Right cardiac atrium (tissue), 5 donors: ENCODE data around the gene KCNK15. TPM values are rescaled to one million over a fixed set of nuclear protein-coding genes. Genes with fewer than 3 reads are reported as not detected.
"Not testable (repeated sequence)": the region's sequence is repeated elsewhere in the genome, so short reads cannot be mapped to it uniquely, and the experiment has no call there.

Source experiments
- ATAC-seq, 2 donors: fragments of 200-7000 bp; cut with Tn5 transposase; one replicate each; pipeline versions ENCODE4 v1.8.0 to v1.9.1; 2020; ENCODE audit warnings: moderate library complexity in 2 of 2, mild to moderate bottlenecking in 1 of 2
- DNase-seq, 3 donors: peaks; one replicate each; pipeline ENCODE4 v3.0.0-alpha.2; 2020
- H3K27ac ChIP-seq: one replicate; pipeline ENCODE4 v1.5.1; 2013; ENCODE audit warnings: mild to moderate bottlenecking, low read length, control low read depth, moderate library complexity
- H3K27me3 ChIP-seq: one replicate; pipeline ENCODE4 v1.6.1; 2013; ENCODE audit not compliant: control insufficient read depth, insufficient read depth
- H3K4me1 ChIP-seq: one replicate; pipeline ENCODE4 v1.6.1; 2013; ENCODE audit warnings: low read length; ENCODE audit not compliant: control insufficient read depth, insufficient read depth
- H3K4me3 ChIP-seq: one replicate; pipeline ENCODE4 v1.5.1; 2013; ENCODE audit warnings: low read length, control low read depth
- H3K9me3 ChIP-seq: one replicate; pipeline ENCODE4 v1.6.1; 2013; ENCODE audit warnings: low read length; ENCODE audit not compliant: control insufficient read depth
- WGBS: extraction: QIAGEN DNeasy Blood & Tissue Kit; methylation state at CpG from one replicate; pipeline ENCODE4 v1.1.7; 2013; 5-methylcytosine and 5-hydroxymethylcytosine counted together
- intact Hi-C, 4 donors: fragments of 100-400 bp; cut with DNase I; formaldehyde crosslinking; loops; one replicate each; pipeline versions ENCODE4 v1.11.0 to v1.14.0; 2022 to 2023
- polyA plus RNA-seq: library from polyadenylated mRNA; stranded (reverse); fragments of 200-250 nt; gene quantifications from one replicate; pipeline ENCODE4 v1.2.3, GENCODE V29; 2013
- total RNA-seq, 4 donors: library from RNA; stranded (reverse); fragmentation: NEBNext Ultra II Directional; extraction: Animal tissue kit (Norgen Biotek cat#: 25700); gene quantifications; one replicate each; pipeline ENCODE4 v1.2.1, GENCODE V29; 2021
- donor health status: healthy with polysubstance abuse.
- donor health status: DM: no; HTN: yes; CAD: no.
- donor health status: DM: no; HTN: no; CAD: no.
- donor health status: DM: no; HTN: yes; CAD: no; lungs with severe emphysema.
- donor health status: DM: yes; HTN: yes; CAD: no.

KCNK15 gene
- total and polyA plus RNA-seq, 5 donors: 0.65 to 1.3 (median 1.0) TPM

- H3K4me3 ChIP-seq: no peak overlapping the region
- intact Hi-C loops: no loop called here
- peaks cover 5% of the 10 kb centered on the region for H3K4me1 ChIP-seq
- ATAC-seq (no peak), DNase-seq (no peak)
- no peaks in the 10 kb centered on the region for H3K27me3 ChIP-seq
- H3K9me3 ChIP-seq: no peaks in the 10 kb centered on the region
- WGBS: 91% methylated on average over 1 of the region's 1 CpG
- no peak overlapping the region for H3K27ac ChIP-seq
Observed at GRCh38 chr20:44759595-44759994, 13.9 kb downstream of the KCNK15 start.

- H3K27me3 ChIP-seq: no peaks in the 10 kb centered on the region
Observed at GRCh38 chr20:44761423-44761822, 15.8 kb downstream of the KCNK15 start.

GRCh38 chr20:44762466-44763140 is 16.9 kb downstream of the KCNK15 start:
- Histone ChIP-seq H3K27ac (peak overlapping the region; percentile 89), H3K4me3 (no peak overlapping the region), H3K4me1 (peaks cover 5% of the 10 kb centered on the region), H3K27me3 (no peaks in the 10 kb centered on the region), H3K9me3 (no peaks in the 10 kb centered on the region)
- DNase-seq (no peak), ATAC-seq (peak; percentile 69 to 87)
- 45% methylated on average over 10 of the region's 10 CpGs for WGBS
- intact Hi-C loops: no loop called here

More at GRCh38 chr20:44761423-44761822, 15.8 kb downstream of the KCNK15 start:
- peaks cover 5% of the 10 kb centered on the region for H3K4me1 ChIP-seq
- WGBS: 39% methylated on average over 3 of the region's 3 CpGs
- no peak overlapping the region for H3K4me3 ChIP-seq
- peak overlapping the region; percentile 20 for H3K27ac ChIP-seq
- H3K9me3 ChIP-seq: no peaks in the 10 kb centered on the region
- ATAC-seq: peak; percentile 40 to 72
- no peak for DNase-seq
- intact Hi-C loops: no loop called here

DNA sequence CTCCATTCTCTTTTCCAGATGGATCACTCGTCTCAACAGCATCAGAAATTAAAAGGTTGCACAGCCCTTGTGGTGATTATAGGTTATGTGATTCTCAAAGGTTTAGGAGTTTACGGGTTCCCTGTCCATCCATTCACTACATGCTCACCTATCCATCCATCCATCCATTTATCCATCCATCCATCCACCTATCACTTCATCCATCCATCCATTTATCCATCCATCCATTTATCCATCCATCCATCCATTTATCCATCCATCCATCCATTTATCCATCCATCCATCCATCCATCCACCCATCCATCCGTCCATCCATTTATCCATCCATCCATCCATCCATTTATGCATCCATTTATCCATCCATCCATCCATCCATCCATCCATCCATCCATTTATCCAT is 18.1 kb downstream of the KCNK15 start:
- H3K27ac ChIP-seq, H3K4me3 ChIP-seq, ATAC-seq, intact Hi-C loops, H3K4me1 ChIP-seq, DNase-seq, H3K9me3 ChIP-seq, H3K27me3 ChIP-seq: not testable (repeated sequence)
- WGBS: 93% methylated on average over 3 of the region's 3 CpGs

GRCh38 chr20:44765091-44765490 is 19.4 kb downstream of the KCNK15 start:
- WGBS: 59% methylated on average over 4 of the region's 4 CpGs
- intact Hi-C loops: no loop called here
- Histone ChIP-seq H3K4me1 (peaks cover 5% of the 10 kb centered on the region), H3K4me3 (no peak overlapping the region), H3K9me3 (no peaks in the 10 kb centered on the region), H3K27me3 (no peaks in the 10 kb centered on the region), H3K27ac (no peak overlapping the region)
- DNase-seq: no peak
- no peak for ATAC-seq

DNA sequence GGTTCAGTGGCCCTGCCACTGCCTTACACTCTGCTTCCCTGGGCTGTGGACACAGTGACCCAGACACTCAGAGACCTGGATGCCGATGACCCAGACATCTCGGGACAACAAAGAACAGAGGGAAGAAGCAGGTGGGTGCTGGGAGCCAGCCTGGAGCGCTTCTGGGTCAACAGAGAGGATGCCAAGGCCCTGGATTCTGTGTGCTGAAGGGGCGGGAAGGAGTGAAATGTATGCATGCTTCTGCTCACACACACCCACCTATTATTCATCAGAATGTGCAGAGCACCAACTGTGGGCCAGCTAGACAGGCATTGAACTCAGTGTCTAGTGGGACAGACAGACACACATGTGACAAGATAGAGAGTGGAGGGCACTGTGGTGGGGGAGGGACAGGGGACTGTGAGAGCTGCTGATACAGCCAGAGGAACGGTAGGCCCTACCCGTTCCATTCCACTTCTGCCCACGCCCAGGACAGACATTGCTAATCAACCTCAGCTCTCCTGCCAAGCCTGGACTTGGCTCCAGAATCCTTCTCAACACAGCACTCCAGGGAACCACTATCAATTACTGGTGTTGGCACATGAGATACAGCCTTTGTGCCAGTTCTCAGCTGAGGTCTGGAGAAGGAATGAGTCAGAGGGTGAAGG is 20.2 kb downstream of the KCNK15 start:
- Histone ChIP-seq H3K27ac (no peak overlapping the region), H3K9me3 (no peaks in the 10 kb centered on the region), H3K27me3 (no peaks in the 10 kb centered on the region), H3K4me1 (peaks cover 5% of the 10 kb centered on the region), H3K4me3 (no peak overlapping the region)
- 59% methylated on average over 7 of the region's 7 CpGs for WGBS
- intact Hi-C loops: no loop called here
- DNase-seq (no peak), ATAC-seq (no peak)

- no peak for ATAC-seq
- 81% methylated on average over 8 of the region's 8 CpGs for WGBS
- DNase-seq: no peak
- Histone ChIP-seq H3K9me3 (no peaks in the 10 kb centered on the region), H3K4me1 (no peaks in the 10 kb centered on the region), H3K4me3 (no peak overlapping the region), H3K27ac (no peak overlapping the region), H3K27me3 (no peaks in the 10 kb centered on the region)
- intact Hi-C loops: no loop called here
Observed at GRCh38 chr20:44768256-44768655, 22.6 kb downstream of the KCNK15 start.

DNA sequence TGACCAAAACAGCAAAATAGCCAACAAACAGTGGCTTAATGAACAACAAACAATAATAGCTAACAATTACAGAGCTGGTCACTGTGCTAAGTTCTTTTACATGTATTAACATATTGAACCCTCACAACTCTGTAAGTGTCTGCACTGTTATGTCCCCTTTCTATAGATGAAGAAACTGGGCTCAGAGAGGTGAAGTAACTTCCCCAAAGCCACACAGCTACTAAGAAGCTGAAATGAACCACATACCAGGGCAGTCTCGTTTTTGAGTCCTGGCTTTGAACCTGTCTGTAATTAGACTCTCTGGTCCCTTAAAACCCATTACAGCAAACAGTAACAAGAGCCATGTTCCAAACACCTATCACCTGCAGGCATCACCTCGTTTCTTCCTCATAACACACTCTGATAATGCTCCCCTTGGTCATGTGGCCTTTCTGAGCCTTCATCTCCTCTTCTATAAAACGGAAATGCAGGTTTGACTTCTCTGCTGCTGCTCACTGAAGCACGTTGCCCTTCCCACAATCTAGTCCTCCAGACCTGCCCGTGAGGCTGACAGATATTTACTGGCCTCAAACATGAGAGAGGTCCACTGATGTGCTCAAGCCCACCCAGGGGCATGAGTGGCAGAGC is 23.3 kb downstream of the KCNK15 start:
- DNase-seq (no peak), ATAC-seq (no peak)
- H3K9me3 ChIP-seq: no peaks in the 10 kb centered on the region
- no peak overlapping the region for H3K27ac ChIP-seq
- 43% methylated on average over 5 of the region's 5 CpGs for WGBS
- intact Hi-C loops: no loop called here
- no peak overlapping the region for H3K4me3 ChIP-seq
- H3K4me1 ChIP-seq: no peaks in the 10 kb centered on the region
- H3K27me3 ChIP-seq: no peaks in the 10 kb centered on the region

GRCh38 chr20:44769481-44769863 is 23.8 kb downstream of the KCNK15 start:
- H3K27ac ChIP-seq: no peak overlapping the region
- intact Hi-C loops: no loop called here
- no peak for DNase-seq
- WGBS: 39% methylated on average over 5 of the region's 5 CpGs
- no peaks in the 10 kb centered on the region for H3K4me1 ChIP-seq
- no peaks in the 10 kb centered on the region for H3K27me3 ChIP-seq
- no peak for ATAC-seq
- no peak overlapping the region for H3K4me3 ChIP-seq
- no peaks in the 10 kb centered on the region for H3K9me3 ChIP-seq

DNA sequence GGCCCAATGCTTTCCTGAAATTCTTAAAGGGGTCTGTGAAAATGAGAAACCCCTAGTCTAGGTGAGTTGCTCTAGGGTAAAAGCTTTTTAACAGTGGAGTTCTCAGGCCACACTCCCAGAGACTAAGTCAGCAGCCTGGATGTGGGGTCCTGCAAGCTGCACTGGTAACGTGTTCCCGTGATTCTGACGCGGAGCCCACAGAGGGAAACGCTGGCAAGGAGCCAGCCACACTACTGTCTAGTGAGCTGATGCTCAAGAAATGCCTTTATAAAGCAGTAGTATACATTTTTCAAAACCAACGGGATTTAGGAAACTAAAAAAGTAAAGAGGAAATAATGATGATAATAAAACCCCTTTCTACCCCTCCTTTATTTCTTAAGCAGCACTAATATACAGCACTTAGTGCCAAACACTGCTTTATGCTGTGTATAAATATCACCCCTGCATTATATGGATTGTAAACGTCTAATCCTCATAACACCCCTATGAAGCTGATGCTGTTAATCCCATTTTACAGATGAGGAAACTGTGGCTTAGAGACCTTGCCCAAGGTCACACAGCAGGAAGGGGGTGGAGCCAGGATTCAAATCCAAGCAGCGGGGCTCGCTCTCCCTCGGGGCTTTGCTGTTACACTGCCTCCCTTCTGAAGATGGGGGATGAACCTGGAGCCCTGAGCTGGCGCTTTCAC is 25.0 kb downstream of the KCNK15 start:
- no peaks in the 10 kb centered on the region for H3K9me3 ChIP-seq
- no peaks in the 10 kb centered on the region for H3K4me1 ChIP-seq
- DNase-seq (peak in 1 of 3 donors; percentile 59), ATAC-seq (no peak)
- 45% methylated on average over 11 of the region's 11 CpGs for WGBS
- no peak overlapping the region for H3K27ac ChIP-seq
- no peaks in the 10 kb centered on the region for H3K27me3 ChIP-seq
- intact Hi-C loops: no loop called here
- no peak overlapping the region for H3K4me3 ChIP-seq

DNA sequence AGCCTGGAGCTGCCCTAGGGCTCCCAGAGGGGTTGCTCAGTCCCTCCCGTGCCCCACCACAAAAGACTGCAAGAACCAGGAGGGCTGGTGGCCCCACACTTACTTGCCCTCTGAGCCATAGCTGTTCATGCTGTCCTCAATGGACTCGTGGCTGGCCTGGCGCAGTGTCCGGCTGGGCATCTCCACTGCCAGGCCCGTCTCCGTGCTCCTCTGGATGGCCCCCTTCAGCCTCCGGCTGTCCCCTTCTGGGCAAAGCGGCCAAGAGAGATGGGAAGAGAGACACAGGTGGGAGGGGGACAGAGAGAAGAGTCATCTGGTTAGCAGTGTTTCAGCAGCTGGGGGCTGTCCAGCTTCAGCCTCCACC is 25.5 kb downstream of the KCNK15 start:
- no peak overlapping the region for H3K27ac ChIP-seq
- DNase-seq (no peak), ATAC-seq (no peak)
- H3K4me1 ChIP-seq: no peaks in the 10 kb centered on the region
- WGBS: 84% methylated on average over 8 of the region's 8 CpGs
- no peaks in the 10 kb centered on the region for H3K27me3 ChIP-seq
- H3K4me3 ChIP-seq: no peak overlapping the region
- intact Hi-C loops: no loop called here
- H3K9me3 ChIP-seq: no peaks in the 10 kb centered on the region
